Subcutaneous adipose tissue (tissue), 4 donors: ENCODE measurements around the gene EXPH5. TPM values are rescaled to one million over a fixed set of nuclear protein-coding genes. Genes with fewer than 3 reads are reported as not detected.

ENCODE experiments used
- CTCF ChIP-seq: fragments of 450-650 bp; IDR thresholded peaks from one replicate; pipeline ENCODE4 v1.5.1; 2016; ENCODE audit warnings: low read depth, mild to moderate bottlenecking, control low read depth, antibody characterized with exemption, moderate library complexity
- total RNA-seq, 4 donors: library from RNA; depleted of rRNA; stranded (reverse); fragments of >200 nt; gene quantifications; one replicate each; pipeline ENCODE4 v1.1.0, GENCODE V29; 2016

The EXPH5 gene
- total RNA-seq, 4 donors from 2014 or later: 1.0 to 4.1 (median 2.5) TPM

GRCh38 chr11:108486331-108486730 is 107.2 kb downstream of the EXPH5 start:
- no peak for TF ChIP-seq CTCF

- TF ChIP-seq CTCF: no peak
Observed at GRCh38 chr11:108483163-108483562, 110.4 kb downstream of the EXPH5 start.

- TF ChIP-seq CTCF: no peak
Observed at GRCh38 chr11:108474664-108475463, 118.7 kb downstream of the EXPH5 start.

- no peak for TF ChIP-seq CTCF
Observed at GRCh38 chr11:108472681-108473080, 120.9 kb downstream of the EXPH5 start.

GRCh38 chr11:108468478-108468864 is 125.1 kb downstream of the EXPH5 start:
- TF ChIP-seq CTCF: no peak

GRCh38 chr11:108467091-108467823 is 126.3 kb downstream of the EXPH5 start, which contains the start of gene C11orf65:
Gene C11orf65 (minus strand): TSS chr11:108467529. CDS start chr11:108461559, 5,970 bp downstream.
- no peak for TF ChIP-seq CTCF

- no peak for TF ChIP-seq CTCF
Observed at GRCh38 chr11:108466405-108466804, 127.2 kb downstream of the EXPH5 start.

Other genes starting within 250 kb of the EXPH5 start
- 1 to 10 TPM in 1 of 4 donors, not detected in 3; 1.5 TPM for gene C11orf65, start 126.2 kb downstream of the EXPH5 start, total RNA-seq
- 10 to 100 TPM; 17.8 to 29.3 (median 24.0) TPM for gene POGLUT3, start 95.4 kb downstream of the EXPH5 start, total RNA-seq
- gene DDX10, start 71.3 kb upstream of the EXPH5 start, total RNA-seq: 10 to 100 TPM in 3 of 4 donors, 1 to 10 TPM in 1; 8.8 to 27.7 (median 14.6) TPM